Dedifferentiated amniotic fluid mesenchymal stem cell (primary cell): Measurements from ENCODE around the gene PASD1.
"Not testable (repeated sequence)": the region's sequence is repeated elsewhere in the genome, so short reads cannot be mapped to it uniquely, and the experiment has no call there.

Experiments
- DNase-seq: peaks from one replicate; pipeline ENCODE4 v3.0.0-alpha.2; 2016; ENCODE audit errors: extremely low spot score

PASD1 gene

GRCh38 chrX:151563449-151563848, at the start of gene PASD1:
PASD1 (plus strand) TSS chrX:151563675; CDS start chrX:151601554, 37,879 bp downstream.
- no peak for DNase-seq

- DNase-seq = no peak
These were observed 48.2 kb upstream of the PASD1 start for GRCh38 chrX:151515237-151515636.

GRCh38 chrX:151516538-151517187, 46.8 kb upstream of the PASD1 start:
- no peak for DNase-seq

GRCh38 chrX:151517421-151517820, 46.1 kb upstream of the PASD1 start:
- DNase-seq = no peak

- DNase-seq = no peak
These were observed 40.1 kb upstream of the PASD1 start for GRCh38 chrX:151523351-151523750.

DNA sequence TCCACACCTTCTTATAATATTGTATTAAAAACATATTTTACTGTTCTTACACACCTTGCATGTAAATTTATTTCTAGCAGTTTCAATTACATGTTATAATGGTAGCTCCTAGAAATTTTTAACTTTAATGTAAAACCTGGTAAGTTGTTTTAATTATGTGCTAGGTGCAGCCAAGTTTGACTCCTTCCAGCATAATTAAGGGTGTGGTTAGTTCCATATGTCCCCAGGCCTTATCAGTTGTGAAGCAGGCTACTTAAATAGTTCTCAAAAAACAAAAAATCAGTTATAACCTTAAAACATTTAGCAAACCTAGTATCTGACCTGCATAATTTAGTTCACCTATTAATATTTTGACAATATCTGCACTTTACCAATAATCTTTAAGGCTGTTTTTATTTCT, 26.9 kb upstream of the PASD1 start:
- no peak for DNase-seq

- DNase-seq = no peak
These were observed 25.9 kb upstream of the PASD1 start for GRCh38 chrX:151537572-151537971.

DNA sequence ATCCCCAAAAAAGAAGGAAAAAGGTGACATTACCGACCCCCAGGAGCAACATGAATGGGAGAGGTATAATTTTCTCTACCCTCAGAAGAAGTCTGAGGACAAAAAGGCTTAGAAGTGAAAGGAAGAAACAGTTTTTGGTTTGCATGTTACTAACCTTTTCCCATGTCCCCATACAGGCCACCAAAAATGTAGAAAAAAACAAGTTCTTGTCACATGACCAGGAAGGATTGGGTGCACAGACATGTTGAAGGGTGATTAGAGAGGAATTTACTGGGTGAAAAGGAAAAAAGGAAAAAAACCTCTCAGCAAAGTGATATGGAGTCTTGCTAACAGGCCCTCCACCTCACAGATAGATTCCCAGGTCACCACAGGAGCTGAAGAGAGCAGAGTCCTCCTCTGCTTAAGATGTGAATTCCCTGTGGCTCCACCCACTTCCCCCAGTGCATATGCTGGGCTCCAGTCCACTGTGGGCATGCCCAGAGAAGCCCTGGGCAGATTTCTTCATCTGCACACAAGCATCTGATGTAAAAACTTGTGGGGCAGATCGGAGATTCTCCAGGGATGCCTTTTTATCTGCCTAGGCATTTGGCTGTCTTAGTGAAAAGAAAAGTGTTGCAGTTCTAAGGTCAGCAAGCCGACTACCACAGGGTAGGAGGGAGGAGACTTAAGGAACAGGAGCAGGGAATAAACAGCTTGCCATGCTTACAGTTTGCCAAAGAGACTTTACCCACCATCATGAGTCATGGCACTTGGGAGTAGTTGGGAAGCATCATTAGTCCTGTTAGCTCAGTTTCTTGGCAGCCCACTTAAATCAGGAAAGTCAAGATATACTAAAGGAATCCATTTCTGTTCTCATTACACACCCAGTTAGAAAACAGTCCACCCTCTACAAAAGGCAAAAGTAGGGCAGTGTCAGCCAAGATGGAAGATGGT, 25.0 kb upstream of the PASD1 start:
- DNase-seq = no peak

DNA sequence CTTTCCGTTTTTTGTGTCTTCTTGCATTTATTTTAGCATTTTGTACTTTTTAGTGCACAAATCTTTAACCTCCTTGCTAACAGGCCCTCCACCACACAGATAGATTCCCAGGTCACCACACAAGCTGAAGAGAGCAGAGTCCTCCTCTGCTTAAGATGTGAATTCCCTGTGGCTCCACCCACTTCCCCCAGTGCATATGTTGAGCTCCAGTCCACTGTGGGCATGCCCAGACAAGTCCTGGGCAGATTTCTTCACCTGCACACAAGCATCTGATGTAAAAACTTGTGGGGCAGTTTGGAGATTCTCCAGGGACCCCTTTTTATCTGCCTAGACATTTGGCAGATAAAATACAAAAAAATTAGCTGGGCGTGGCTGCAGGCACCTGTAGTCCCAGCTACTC, 19.8 kb upstream of the PASD1 start:
- no peak for DNase-seq

GRCh38 chrX:151546226-151546625, 17.2 kb upstream of the PASD1 start:
- not testable (repeated sequence) for DNase-seq

- not testable (repeated sequence) for DNase-seq
These were observed 12.3 kb upstream of the PASD1 start for GRCh38 chrX:151551176-151551575.

GRCh38 chrX:151552743-151553142, 10.7 kb upstream of the PASD1 start:
- DNase-seq = no peak

DNA sequence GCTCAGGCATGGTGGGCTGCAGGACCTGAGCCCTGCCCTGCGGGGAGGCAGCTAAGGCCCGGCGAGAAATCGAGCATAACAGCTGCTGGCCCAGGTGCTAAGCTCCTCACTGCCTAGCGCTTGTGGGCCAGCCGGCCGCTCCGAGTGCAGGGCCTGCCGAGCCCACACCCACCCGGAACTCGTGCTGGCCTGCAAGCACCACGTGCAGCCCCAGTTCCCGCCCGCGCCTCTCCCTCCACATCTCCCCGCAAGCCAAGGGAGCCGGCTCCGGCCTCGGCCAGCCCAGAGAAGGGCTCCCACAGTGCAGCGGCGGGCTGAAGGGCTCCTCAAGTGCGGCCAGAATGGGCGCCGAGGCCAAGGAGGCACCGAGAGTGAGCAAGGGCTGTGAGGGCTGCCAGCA, 8.2 kb upstream of the PASD1 start:
- not testable (repeated sequence) for DNase-seq

DNA sequence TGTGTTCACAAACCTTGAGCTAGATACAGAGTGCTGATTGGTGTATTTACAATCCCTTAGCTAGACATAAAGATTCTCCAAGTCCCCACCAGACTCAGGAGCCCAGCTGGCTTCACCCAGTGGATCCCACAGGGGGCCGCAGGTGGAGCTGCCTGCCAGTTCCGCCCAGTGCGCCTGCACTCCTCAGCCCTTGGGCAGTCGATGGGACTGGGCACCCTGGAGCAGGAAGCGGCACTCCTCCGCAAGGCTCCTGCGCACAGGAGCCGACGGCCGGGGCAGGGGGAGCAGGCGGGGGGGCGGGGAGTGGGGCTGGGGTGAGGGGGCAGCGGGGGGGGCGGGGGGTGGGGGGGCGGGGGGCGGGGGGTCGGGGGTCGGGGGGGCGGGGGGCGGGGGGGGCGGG, 990 bp upstream of the PASD1 start:
- DNase-seq = not testable (repeated sequence)

GRCh38 chrX:151563003-151563402, 472 bp upstream of the PASD1 start:
- DNase-seq = not testable (repeated sequence)

GRCh38 chrX:151564035-151564434, 560 bp downstream of the PASD1 start:
- no peak for DNase-seq

DNA sequence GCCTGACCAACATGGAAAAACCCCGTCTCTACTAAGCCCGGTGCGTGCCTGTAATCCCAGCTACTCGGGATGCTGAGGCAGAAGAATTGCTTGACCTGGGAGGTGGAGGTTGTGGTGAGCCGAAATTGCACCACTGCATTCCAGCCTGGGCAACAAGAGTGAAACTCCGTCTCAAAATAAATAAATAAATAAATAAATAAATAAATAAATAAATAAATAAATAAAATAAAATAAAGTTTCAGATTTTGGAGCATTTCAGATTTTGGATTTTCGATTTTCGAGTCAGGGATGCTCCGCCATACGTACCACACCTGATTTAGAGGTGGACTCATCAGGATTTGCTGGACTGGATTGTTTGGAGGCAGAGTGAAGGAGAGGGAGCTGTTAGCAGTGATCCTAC, 3.4 kb downstream of the PASD1 start:
- DNase-seq = not testable (repeated sequence)

DNA sequence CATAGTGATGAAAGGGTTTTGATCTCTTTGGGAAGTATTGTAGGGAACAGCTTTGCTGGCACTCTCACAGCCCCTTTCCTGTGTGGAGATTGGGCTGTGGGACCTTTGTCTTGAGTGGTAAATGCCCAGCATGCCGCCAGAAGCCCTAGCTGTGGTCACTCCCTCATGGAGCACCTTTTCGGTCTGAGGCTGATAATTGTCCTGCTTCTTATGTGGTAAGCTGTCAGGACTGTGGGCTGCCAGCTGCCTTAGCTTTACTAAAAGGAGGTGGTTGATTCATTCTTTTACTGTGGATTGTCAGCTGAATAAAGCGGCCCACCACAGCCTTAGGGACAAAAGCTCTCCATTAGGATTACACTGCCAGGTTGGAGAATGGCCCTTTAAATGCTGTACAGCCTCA, 7.1 kb downstream of the PASD1 start:
- no peak for DNase-seq

GRCh38 chrX:151593384-151593783, 29.9 kb downstream of the PASD1 start:
- DNase-seq = not testable (repeated sequence)

- DNase-seq = no peak
These were observed 32.8 kb downstream of the PASD1 start for GRCh38 chrX:151596282-151596681.

DNA sequence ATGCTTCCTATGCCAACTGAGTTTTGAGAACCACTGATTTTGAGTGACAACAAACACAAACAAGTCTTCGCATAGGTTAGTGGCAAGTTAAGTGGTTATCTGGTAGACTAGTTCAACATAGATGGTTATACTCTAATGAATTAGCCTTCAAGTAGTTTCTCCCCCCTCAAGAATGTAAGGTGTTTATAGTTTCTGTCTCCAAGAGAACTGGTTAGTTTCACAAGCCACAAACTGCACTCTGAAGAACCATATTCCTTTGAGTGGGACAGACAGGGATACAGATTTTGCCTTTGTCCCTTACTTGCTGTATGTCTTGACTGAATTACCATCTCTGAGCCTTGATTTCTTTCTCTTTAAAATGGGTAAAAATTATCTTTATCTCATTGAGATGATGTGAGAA, 41.5 kb downstream of the PASD1 start:
- DNase-seq = no peak

DNA sequence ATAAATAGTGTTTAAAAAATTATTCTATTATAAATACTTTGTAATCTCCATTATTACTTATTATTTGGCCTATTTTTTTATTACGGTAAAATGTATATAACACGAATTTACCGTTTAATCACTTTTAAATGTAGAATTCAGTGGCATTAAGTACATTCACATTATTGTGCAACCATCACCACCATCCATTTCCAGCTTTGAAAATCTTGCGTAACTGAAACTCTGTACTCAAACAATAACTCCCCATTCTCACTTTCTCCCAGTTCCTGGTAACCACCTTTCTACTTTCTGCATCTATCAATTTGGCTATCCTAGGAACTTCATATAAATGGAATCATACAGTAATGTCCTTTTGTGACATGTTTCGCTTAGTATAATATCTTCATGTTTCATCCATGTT, 45.7 kb downstream of the PASD1 start:
- no peak for DNase-seq

- DNase-seq = no peak
These were observed 57.9 kb downstream of the PASD1 start for GRCh38 chrX:151621422-151621821.
